HCT116 (cell line): Measurements from ENCODE around the gene C2orf68.

ENCODE experiments used
- ATF3 ChIP-seq: IDR thresholded peaks from 2 replicates; pipeline ENCODE4 v1.6.1; 2012
- EZH2 ChIP-seq: fragments of 200-600 bp; sonication (generic); IDR thresholded peaks from 2 replicates; pipeline ENCODE4 v1.6.1; 2017; ENCODE audit warnings: antibody characterized with exemption, mixed run types
- EZH2phosphoT487 ChIP-seq: fragments of 200-600 bp; IDR thresholded peaks from 2 replicates; pipeline ENCODE4 v1.6.1; 2018; ENCODE audit warnings: antibody characterized with exemption, borderline replicate concordance
- MAX ChIP-seq: IDR thresholded peaks from 2 replicates; pipeline ENCODE4 v1.6.1; 2012
- POLR2A ChIP-seq: IDR thresholded peaks from 2 replicates; pipeline ENCODE4 v1.7.0; 2011; ENCODE audit warnings: borderline replicate concordance; ENCODE audit not compliant: insufficient read depth, insufficient read length; ENCODE audit errors: extremely low read depth
- POLR2AphosphoS5 ChIP-seq: IDR thresholded peaks from 2 replicates; pipeline ENCODE4 v1.6.1; 2011; ENCODE audit warnings: mild to moderate bottlenecking, low read depth, low read length, moderate library complexity
- REST ChIP-seq: IDR thresholded peaks from 2 replicates; pipeline ENCODE4 v1.6.1; 2012; ENCODE audit warnings: low read depth
- SIN3A ChIP-seq: IDR thresholded peaks from 2 replicates; pipeline ENCODE4 v1.6.1; 2012; ENCODE audit warnings: low read depth
- ZNF274 ChIP-seq: fragments of 200-500 bp; sonication (Bioruptor generic); IDR thresholded peaks from 2 replicates; pipeline ENCODE4 v1.6.1; 2014; ENCODE audit warnings: mild to moderate bottlenecking, low read depth, low read length, inconsistent platforms
- TF ChIP-seq, protein P1 (sequence below), 3 experiments: fragments of 200-600 bp in 1 of 3; sonication (generic) in 1 of 3; IDR thresholded peaks in 2 of 3; conservative IDR thresholded peaks in 1 of 3; 2 replicates each; pipeline ENCODE4 v1.5.1; 2012 to 2017; ENCODE audit warnings: low read depth in 2 of 3, low read length in 2 of 3, antibody characterized with exemption in 1 of 3, borderline replicate concordance in 1 of 3, control low read depth in 1 of 3, mild to moderate bottlenecking in 1 of 3, mixed read lengths in 1 of 3, mixed run types in 1 of 3, moderate library complexity in 1 of 3; ENCODE audit not compliant: insufficient read depth in 1 of 3

DNA sequence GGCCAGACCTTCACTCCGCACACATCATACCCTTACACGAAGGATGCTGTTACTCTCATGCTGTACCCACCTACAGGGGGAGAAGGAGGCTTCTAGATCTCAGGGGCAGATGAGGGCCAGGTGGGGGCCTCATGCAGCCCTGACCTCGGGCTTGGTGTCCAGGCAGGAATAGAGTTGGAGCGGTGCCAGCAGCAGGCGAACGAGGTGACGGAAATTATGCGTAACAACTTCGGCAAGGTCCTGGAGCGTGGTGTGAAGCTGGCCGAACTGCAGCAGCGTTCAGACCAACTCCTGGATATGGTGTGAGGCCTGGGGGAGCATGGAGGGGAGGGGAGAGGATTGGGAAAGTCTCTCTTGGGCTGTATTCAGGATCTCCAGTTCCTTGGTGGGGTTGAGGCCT, 20.3 kb downstream of the C2orf68 start:
- TF ChIP-seq EZH2 (no peak), EZH2phosphoT487 (no peak), POLR2A (no peak), ZNF274 (no peak), REST (no peak), MAX (no peak), ATF3 (no peak), POLR2AphosphoS5 (no peak), SIN3A (no peak)
- TF ChIP-seq, protein P1, sequence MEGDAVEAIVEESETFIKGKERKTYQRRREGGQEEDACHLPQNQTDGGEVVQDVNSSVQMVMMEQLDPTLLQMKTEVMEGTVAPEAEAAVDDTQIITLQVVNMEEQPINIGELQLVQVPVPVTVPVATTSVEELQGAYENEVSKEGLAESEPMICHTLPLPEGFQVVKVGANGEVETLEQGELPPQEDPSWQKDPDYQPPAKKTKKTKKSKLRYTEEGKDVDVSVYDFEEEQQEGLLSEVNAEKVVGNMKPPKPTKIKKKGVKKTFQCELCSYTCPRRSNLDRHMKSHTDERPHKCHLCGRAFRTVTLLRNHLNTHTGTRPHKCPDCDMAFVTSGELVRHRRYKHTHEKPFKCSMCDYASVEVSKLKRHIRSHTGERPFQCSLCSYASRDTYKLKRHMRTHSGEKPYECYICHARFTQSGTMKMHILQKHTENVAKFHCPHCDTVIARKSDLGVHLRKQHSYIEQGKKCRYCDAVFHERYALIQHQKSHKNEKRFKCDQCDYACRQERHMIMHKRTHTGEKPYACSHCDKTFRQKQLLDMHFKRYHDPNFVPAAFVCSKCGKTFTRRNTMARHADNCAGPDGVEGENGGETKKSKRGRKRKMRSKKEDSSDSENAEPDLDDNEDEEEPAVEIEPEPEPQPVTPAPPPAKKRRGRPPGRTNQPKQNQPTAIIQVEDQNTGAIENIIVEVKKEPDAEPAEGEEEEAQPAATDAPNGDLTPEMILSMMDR (IDR thresholded peaks at IDR 0.05 in 2 of 3, conservative IDR thresholded peaks at IDR 0.05 in 1 of 3; ENCODE audit: borderline replicate concordance in 1 of 3, insufficient read depth in 1 of 3, low read depth in 2 of 3, low read length in 2 of 3): no peak
